PC-3 (cell line): ENCODE measurements around the gene WDR33. TPM values are rescaled to one million over a fixed set of nuclear protein-coding genes. Genes with fewer than 3 reads are reported as not detected.

Source experiments
- ATAC-seq: fragments of 200-7000 bp; cut with Tn5 transposase; 2 replicates; pipeline ENCODE4 v1.9.1; 2020; ENCODE audit warnings: mild to moderate bottlenecking, moderate library complexity
- BruUV-seq: library from RNA; stranded (reverse); fragments of 400-500 nt; replicated peaks from 2 replicates; lab custom pipeline; 2021; lab: Mats Ljungman, UMichigan
- CTCF ChIA-PET: fragments of 300-600 bp; sonication (Branson Sonifier 250); formaldehyde crosslinking; loops from one replicate; lab custom pipeline; 2022; ENCODE audit warnings: antibody characterized with exemption; lab: Charles Lee
- POLR2A ChIA-PET: fragments of 300-600 bp; sonication (Branson Sonifier 250); formaldehyde crosslinking; loops from one replicate; lab custom pipeline; 2022; ENCODE audit warnings: antibody characterized with exemption; ENCODE audit not compliant: unreplicated experiment; lab: Charles Lee
- DNase-seq: peaks from one replicate; pipeline ENCODE4 v3.0.0-alpha.2; 2015
- H2AFZ ChIP-seq: fragments of 300-600 bp; sonication (generic); 2 replicates; pipeline ENCODE4 v1.6.0; 2016; ENCODE audit warnings: antibody characterized with exemption, low read length
- H3F3A ChIP-seq: fragments of 300-600 bp; sonication (generic); one replicate; pipeline ENCODE4 v1.6.0; 2017; ENCODE audit warnings: antibody characterized with exemption, low read length, control low read depth, mild to moderate bottlenecking; ENCODE audit not compliant: unreplicated experiment
- H3K27ac ChIP-seq: fragments of 300-600 bp; sonication (generic); 2 replicates; pipeline ENCODE4 v1.5.1; 2016; ENCODE audit warnings: mild to moderate bottlenecking, low read length
- H3K27me3 ChIP-seq: fragments of 300-600 bp; sonication (generic); 2 replicates; pipeline ENCODE4 v1.6.1; 2016; ENCODE audit warnings: low read length, mixed read lengths
- H3K36me3 ChIP-seq: fragments of 300-600 bp; sonication (generic); 2 replicates; pipeline ENCODE4 v1.6.1; 2016; ENCODE audit warnings: low read depth, mixed run types, low read length, mixed read lengths
- H3K4me1 ChIP-seq: fragments of 300-600 bp; sonication (generic); 2 replicates; pipeline ENCODE4 v1.5.1; 2016; ENCODE audit warnings: low read length; ENCODE audit not compliant: insufficient read depth
- H3K4me2 ChIP-seq: fragments of 300-600 bp; sonication (generic); 2 replicates; pipeline ENCODE4 v1.6.0; 2016; ENCODE audit warnings: low read length
- H3K4me3 ChIP-seq: fragments of 300-600 bp; sonication (generic); 2 replicates; pipeline ENCODE4 v1.5.1; 2016; ENCODE audit warnings: mild to moderate bottlenecking, low read length, mixed read lengths
- H3K79me2 ChIP-seq: fragments of 300-600 bp; sonication (generic); 2 replicates; pipeline ENCODE4 v1.6.1; 2017; ENCODE audit warnings: low read length, mixed read lengths
- H3K9ac ChIP-seq: fragments of 300-600 bp; sonication (generic); 2 replicates; pipeline ENCODE4 v1.6.0; 2016; ENCODE audit warnings: mild to moderate bottlenecking, low read length
- H3K9me2 ChIP-seq: fragments of 300-600 bp; sonication (generic); replicated peaks from 2 replicates; pipeline ENCODE4 v1.6.1; 2016; ENCODE audit warnings: mixed run types, low read length, mixed read lengths
- H3K9me3 ChIP-seq: fragments of 300-600 bp; sonication (generic); 2 replicates; pipeline ENCODE4 v1.6.1; 2016; ENCODE audit warnings: low read length, mixed read lengths
- H4K20me1 ChIP-seq: fragments of 300-600 bp; sonication (generic); 2 replicates; pipeline ENCODE4 v1.6.1; 2016; ENCODE audit warnings: low read length, mixed read lengths
- EZH2 ChIP-seq: fragments of 300-600 bp; sonication (generic); IDR thresholded peaks from one replicate; pipeline ENCODE4 v1.6.1; 2017; ENCODE audit warnings: antibody characterized with exemption, mild to moderate bottlenecking, low read length; ENCODE audit not compliant: unreplicated experiment
- EZH2phosphoT487 ChIP-seq: fragments of 300-600 bp; sonication (generic); IDR thresholded peaks from 2 replicates; pipeline ENCODE4 v1.6.1; 2018; ENCODE audit warnings: mild to moderate bottlenecking, antibody characterized with exemption, low read length, borderline replicate concordance
- intact Hi-C: fragments of 100-400 bp; cut with micrococcal nuclease; formaldehyde crosslinking; loops from 2 replicates; pipeline ENCODE4 v1.9.0; 2023
- total RNA-seq: library from RNA; depleted of rRNA; stranded (reverse); fragments of >200 nt; gene quantifications from 2 replicates; pipeline ENCODE4 v1.2.3, GENCODE V29; 2014
- TF ChIP-seq, protein P1 (sequence below): fragments of 300-600 bp; sonication (generic); conservative IDR thresholded peaks from 2 replicates; pipeline ENCODE4 v1.5.1; 2017; ENCODE audit warnings: antibody characterized with exemption, low read depth, mild to moderate bottlenecking, low read length

Gene WDR33
- total RNA-seq, 1 experiment from 2014 or later: 31.7 TPM

DNA sequence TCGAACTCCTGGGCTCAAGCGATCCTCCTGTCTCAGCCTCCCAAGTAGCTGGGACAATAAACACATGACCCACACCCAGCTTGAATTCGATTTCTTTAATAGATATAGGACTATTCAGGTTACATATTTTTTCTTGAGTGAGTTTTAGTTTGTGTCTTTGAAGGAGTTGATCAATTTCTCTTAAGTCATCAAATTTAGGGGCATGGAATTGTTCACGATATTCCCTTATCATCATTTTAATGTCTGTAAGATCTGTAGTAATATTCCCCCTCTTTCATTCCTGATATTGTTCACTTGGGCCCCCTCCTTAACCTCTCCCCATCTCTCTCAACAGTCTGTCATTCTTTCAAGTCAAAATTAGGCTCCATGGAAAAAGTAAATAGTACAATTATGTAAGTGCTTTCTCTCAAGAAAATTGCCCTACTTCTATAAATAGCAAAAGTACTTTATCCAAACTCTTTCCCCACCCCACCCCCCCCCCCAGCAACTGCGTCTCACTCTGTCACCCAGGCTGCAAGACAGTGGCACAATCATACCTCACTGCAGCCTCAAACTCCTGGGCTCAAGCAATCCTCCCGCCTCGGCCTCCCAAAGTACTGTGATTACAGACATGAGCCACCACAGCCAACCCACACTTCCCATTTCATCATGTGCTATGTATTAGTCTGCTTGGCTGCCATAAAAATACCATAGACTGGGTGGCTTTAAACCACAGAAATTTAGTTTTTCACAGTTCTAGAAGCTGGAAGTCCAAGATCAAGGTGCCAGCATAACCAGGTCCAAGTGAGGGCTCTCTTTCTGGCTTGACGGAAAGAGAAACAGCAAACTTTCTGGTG is 20.1 kb downstream of the WDR33 start:
- DNase-seq (no peak), ATAC-seq (no peak)
- Histone ChIP-seq H2AFZ (no peak overlapping the region), H4K20me1 (0 out of 2 replicates have a peak, but pooled peaks cover 15% of the 10 kb centered on the region), H3F3A (no peaks in the 10 kb centered on the region), H3K4me1 (no peaks in the 10 kb centered on the region), H3K36me3 (peaks cover 6% of the 10 kb centered on the region; the same call in 1 of the 2 replicates), H3K27ac (no peak overlapping the region), H3K27me3 (no peaks in the 10 kb centered on the region), H3K9me3 (no peaks in the 10 kb centered on the region), H3K4me3 (no peak overlapping the region), H3K9ac (no peak overlapping the region), H3K4me2 (no peak overlapping the region), H3K9me2 (no peaks in the 10 kb centered on the region), H3K79me2 (peaks cover 67% of the 10 kb centered on the region)
- intact Hi-C loops: no loop called here
- TF ChIP-seq EZH2phosphoT487 (no peak), EZH2 (no peak)
- TF ChIP-seq, protein P1, sequence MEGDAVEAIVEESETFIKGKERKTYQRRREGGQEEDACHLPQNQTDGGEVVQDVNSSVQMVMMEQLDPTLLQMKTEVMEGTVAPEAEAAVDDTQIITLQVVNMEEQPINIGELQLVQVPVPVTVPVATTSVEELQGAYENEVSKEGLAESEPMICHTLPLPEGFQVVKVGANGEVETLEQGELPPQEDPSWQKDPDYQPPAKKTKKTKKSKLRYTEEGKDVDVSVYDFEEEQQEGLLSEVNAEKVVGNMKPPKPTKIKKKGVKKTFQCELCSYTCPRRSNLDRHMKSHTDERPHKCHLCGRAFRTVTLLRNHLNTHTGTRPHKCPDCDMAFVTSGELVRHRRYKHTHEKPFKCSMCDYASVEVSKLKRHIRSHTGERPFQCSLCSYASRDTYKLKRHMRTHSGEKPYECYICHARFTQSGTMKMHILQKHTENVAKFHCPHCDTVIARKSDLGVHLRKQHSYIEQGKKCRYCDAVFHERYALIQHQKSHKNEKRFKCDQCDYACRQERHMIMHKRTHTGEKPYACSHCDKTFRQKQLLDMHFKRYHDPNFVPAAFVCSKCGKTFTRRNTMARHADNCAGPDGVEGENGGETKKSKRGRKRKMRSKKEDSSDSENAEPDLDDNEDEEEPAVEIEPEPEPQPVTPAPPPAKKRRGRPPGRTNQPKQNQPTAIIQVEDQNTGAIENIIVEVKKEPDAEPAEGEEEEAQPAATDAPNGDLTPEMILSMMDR: no peak
- no TSS peak for BruUV-seq
- ChIA-PET POLR2A (no interaction called here), CTCF (no interaction called here)

DNA sequence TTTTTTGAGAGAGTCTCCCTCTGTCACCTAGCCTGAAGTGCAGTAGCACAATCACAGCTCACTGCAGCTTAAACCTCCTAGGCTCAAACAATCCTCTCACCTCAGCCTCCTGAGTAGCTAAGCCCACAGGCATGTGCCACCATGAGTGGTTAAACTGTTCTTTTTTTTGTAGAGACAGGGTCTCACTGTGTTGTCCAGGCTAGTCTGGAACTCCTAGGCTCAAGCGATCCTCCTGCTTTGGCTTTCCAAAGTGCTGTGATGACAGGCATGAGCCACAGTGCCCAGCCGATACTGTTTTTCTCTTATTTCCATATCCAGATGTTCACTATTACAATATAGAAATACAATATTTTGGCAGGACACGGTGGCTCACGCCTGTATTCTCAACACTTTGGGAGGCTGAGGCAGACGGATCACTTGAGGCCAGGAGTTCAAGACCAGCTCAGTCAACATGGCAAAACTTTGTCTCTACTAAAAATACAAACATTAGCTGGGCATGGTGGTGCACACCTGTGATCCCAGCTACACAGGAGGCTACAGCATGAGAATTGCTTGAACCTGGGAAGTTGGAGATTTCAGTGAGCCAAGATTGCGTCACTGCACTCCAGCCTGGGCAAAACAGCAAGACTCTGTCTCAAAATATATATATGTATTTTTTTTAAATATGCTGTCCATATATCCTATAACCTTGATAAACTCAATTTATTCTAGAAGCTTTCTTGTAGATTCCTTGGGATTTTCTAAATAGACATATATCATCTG is 24.7 kb downstream of the WDR33 start:
- no peak for TF ChIP-seq EZH2phosphoT487
- TF ChIP-seq, protein P1: no peak
- TF ChIP-seq EZH2: no peak
- no peak overlapping the region for H3K4me2 ChIP-seq
- H3K27ac ChIP-seq: no peak overlapping the region
- no peak overlapping the region for H2AFZ ChIP-seq
- no peak overlapping the region for H3K4me3 ChIP-seq
- intact Hi-C loops: no loop called here
- peaks cover 65% of the 10 kb centered on the region for H3K79me2 ChIP-seq
- peaks cover 8% of the 10 kb centered on the region; the same call in 1 of the 2 replicates for H3K36me3 ChIP-seq
- H3K27me3 ChIP-seq: no peaks in the 10 kb centered on the region
- no TSS peak for BruUV-seq
- no peaks in the 10 kb centered on the region for H3F3A ChIP-seq
- no peak overlapping the region for H3K9ac ChIP-seq
- no peaks in the 10 kb centered on the region for H3K4me1 ChIP-seq
- no peaks in the 10 kb centered on the region for H3K9me2 ChIP-seq
- H3K9me3 ChIP-seq: no peaks in the 10 kb centered on the region
- 0 out of 2 replicates have a peak, but pooled peaks cover 9% of the 10 kb centered on the region for H4K20me1 ChIP-seq
- ATAC-seq: no peak
- DNase-seq: no peak
- ChIA-PET POLR2A (no interaction called here), CTCF (no interaction called here)
